Activated CD4-positive, alpha-beta T cell treated with anti-CD3 and anti-CD28 coated beads, Interleukin-2, amount 50 U/mL, for 24 hours (primary cell): Measurements from ENCODE around the gene ERFE.
A peak's percentile ranks its signal among the peaks of the same experiment; 100 is the strongest.

Source experiments
- DNase-seq, 2 donors: peaks; one replicate each; pipeline ENCODE4 v3.0.0-alpha.2; 2020; ENCODE audit warnings: low read depth in 1 of 2, low spot score in 1 of 2

ERFE gene

GRCh38 chr2:238203094-238203972 lies 44.6 kb downstream of the ERFE start, which contains the start of gene ILKAP:
TSS of gene ILKAP (minus strand) at chr2:238203695. CDS start at chr2:238203553, 142 bp downstream.
- DNase-seq, result peak; percentile 81 to 85

GRCh38 chr2:238203973-238204683 lies 45.4 kb downstream of the ERFE start:
- DNase-seq, result no peak

GRCh38 chr2:238207006-238207405 lies 48.2 kb downstream of the ERFE start:
- DNase-seq, result no peak

- no peak for DNase-seq
Observed at GRCh38 chr2:238216651-238217184, 57.9 kb downstream of the ERFE start.
